KMS-11 (cell line): ENCODE results near the gene KRT79.

Experiments
- H2AFZ ChIP-seq: fragments of 200-600 bp; sonication (generic); 2 replicates; pipeline ENCODE4 v1.6.1; 2016; ENCODE audit warnings: antibody characterized with exemption, mixed run types, low read depth
- H3K27ac ChIP-seq: fragments of 200-600 bp; sonication (generic); 2 replicates; pipeline ENCODE4 v1.6.1; 2016; ENCODE audit warnings: mild to moderate bottlenecking, mixed run types
- H3K27me3 ChIP-seq: fragments of 200-600 bp; sonication (generic); 2 replicates; pipeline ENCODE4 v1.6.1; 2017; ENCODE audit warnings: mild to moderate bottlenecking, low read depth, mixed run types, moderate library complexity; ENCODE audit not compliant: insufficient read depth
- H3K36me3 ChIP-seq: fragments of 200-600 bp; sonication (generic); 2 replicates; pipeline ENCODE4 v1.6.1; 2017; ENCODE audit warnings: mild to moderate bottlenecking, mixed run types; ENCODE audit not compliant: insufficient read depth
- H3K4me1 ChIP-seq: fragments of 200-600 bp; sonication (generic); 2 replicates; pipeline ENCODE4 v1.6.1; 2016; ENCODE audit warnings: mild to moderate bottlenecking, low read depth, mixed run types; ENCODE audit not compliant: poor library complexity, severe bottlenecking
- H3K4me2 ChIP-seq: fragments of 200-600 bp; sonication (generic); 2 replicates; pipeline ENCODE4 v1.7.0; 2016; ENCODE audit warnings: mild to moderate bottlenecking, mixed run types
- H3K4me3 ChIP-seq: fragments of 200-600 bp; sonication (generic); IDR thresholded peaks from 2 replicates; pipeline ENCODE4 v1.6.1; 2017; ENCODE audit warnings: low read depth, low read length, mixed read lengths; ENCODE audit not compliant: insufficient read depth
- H3K79me2 ChIP-seq: fragments of 200-600 bp; sonication (generic); 2 replicates; pipeline ENCODE4 v1.6.1; 2016; ENCODE audit warnings: low read depth, mixed run types; ENCODE audit not compliant: insufficient read depth
- H3K9ac ChIP-seq: fragments of 200-600 bp; sonication (generic); 2 replicates; pipeline ENCODE4 v1.6.1; 2016; ENCODE audit warnings: mild to moderate bottlenecking, mixed run types
- H4K20me1 ChIP-seq: fragments of 200-600 bp; sonication (generic); 2 replicates; pipeline ENCODE4 v1.6.1; 2016; ENCODE audit warnings: mild to moderate bottlenecking, mixed run types; ENCODE audit not compliant: insufficient read depth
- CTCF ChIP-seq: fragments of 200-600 bp; sonication (generic); conservative IDR thresholded peaks from 2 replicates; pipeline ENCODE4 v1.6.1; 2017; ENCODE audit warnings: low read depth, mild to moderate bottlenecking, antibody characterized with exemption, low read length, moderate library complexity, mixed read lengths

The KRT79 gene

GRCh38 chr12:52806821-52807543, 27.1 kb downstream of the KRT79 start:
- H3K36me3 ChIP-seq = no peaks in the 10 kb centered on the region
- peaks cover 10% of the 10 kb centered on the region; the same call in 1 of the 2 replicates for H3K27me3 ChIP-seq
- no peak overlapping the region for H3K27ac ChIP-seq
- H3K4me1 ChIP-seq = no peaks in the 10 kb centered on the region
- no peak for TF ChIP-seq CTCF
- H3K4me2 ChIP-seq = no peak overlapping the region
- H3K79me2 ChIP-seq = no peaks in the 10 kb centered on the region
- no peak overlapping the region for H3K4me3 ChIP-seq
- H3K9ac ChIP-seq = no peak overlapping the region
- no peak overlapping the region for H2AFZ ChIP-seq
- no peaks in the 10 kb centered on the region for H4K20me1 ChIP-seq

GRCh38 chr12:52806169-52806811, 27.8 kb downstream of the KRT79 start:
- Histone ChIP-seq H3K4me1 (no peaks in the 10 kb centered on the region), H3K9ac (no peak overlapping the region), H4K20me1 (no peaks in the 10 kb centered on the region), H3K79me2 (no peaks in the 10 kb centered on the region), H3K27ac (no peak overlapping the region), H3K27me3 (peaks cover 8% of the 10 kb centered on the region; the same call in 1 of the 2 replicates), H3K4me3 (no peak overlapping the region), H3K36me3 (no peaks in the 10 kb centered on the region), H3K4me2 (no peak overlapping the region), H2AFZ (no peak overlapping the region)
- TF ChIP-seq CTCF = no peak

- Histone ChIP-seq H3K36me3 (no peaks in the 10 kb centered on the region), H3K27ac (no peak overlapping the region), H3K4me2 (no peak overlapping the region), H2AFZ (no peak overlapping the region), H4K20me1 (no peaks in the 10 kb centered on the region), H3K4me1 (no peaks in the 10 kb centered on the region), H3K9ac (no peak overlapping the region), H3K79me2 (no peaks in the 10 kb centered on the region), H3K27me3 (peaks cover 8% of the 10 kb centered on the region; the same call in 1 of the 2 replicates), H3K4me3 (no peak overlapping the region)
- no peak for TF ChIP-seq CTCF
Measured at GRCh38 chr12:52805739-52806138, 28.4 kb downstream of the KRT79 start.

- Histone ChIP-seq H3K36me3 (no peaks in the 10 kb centered on the region), H3K9ac (no peak overlapping the region), H2AFZ (no peak overlapping the region), H3K4me1 (no peaks in the 10 kb centered on the region), H3K4me3 (no peak overlapping the region), H3K79me2 (no peaks in the 10 kb centered on the region), H4K20me1 (no peaks in the 10 kb centered on the region), H3K4me2 (no peak overlapping the region), H3K27me3 (peaks cover 8% of the 10 kb centered on the region; the same call in 1 of the 2 replicates), H3K27ac (no peak overlapping the region)
- TF ChIP-seq CTCF = no peak
Measured at GRCh38 chr12:52805000-52805399, 29.1 kb downstream of the KRT79 start.
